Ascending aorta (tissue), 2 donors: ENCODE results near the gene GATM. TPM values are rescaled to one million over a fixed set of nuclear protein-coding genes. Genes with fewer than 3 reads are reported as not detected.

Experiments used
- DNase-seq, 2 donors: peaks; one replicate each; pipeline ENCODE4 v3.0.0-alpha.2; 2019; ENCODE audit warnings: low spot score in 2 of 2
- H3K27ac ChIP-seq, 2 donors: fragments of 200-600 bp; sonication (generic); one replicate each; pipeline ENCODE4 v1.5.1; 2016 to 2017; ENCODE audit warnings: mild to moderate bottlenecking in 1 of 2
- H3K27me3 ChIP-seq: fragments of 200-600 bp; sonication (generic); one replicate; pipeline ENCODE4 v1.5.1; 2017
- H3K36me3 ChIP-seq, 2 donors: fragments of 200-600 bp; sonication (generic); one replicate each; pipeline ENCODE4 v1.5.1; 2016
- H3K4me1 ChIP-seq, 2 donors: fragments of 200-600 bp; sonication (generic); one replicate each; pipeline ENCODE4 v1.5.1; 2016 to 2017; ENCODE audit warnings: mild to moderate bottlenecking in 1 of 2
- H3K4me3 ChIP-seq, 2 donors: fragments of 200-600 bp; sonication (generic); one replicate each; pipeline ENCODE4 v1.5.1; 2016 to 2017; ENCODE audit warnings: mild to moderate bottlenecking in 1 of 2
- H3K9me3 ChIP-seq, 2 donors: fragments of 200-600 bp; sonication (generic); one replicate each; pipeline ENCODE4 v1.5.1; 2016
- intact Hi-C: fragments of 100-400 bp; cut with DNase I; formaldehyde crosslinking; loops from one replicate; pipeline ENCODE4 v1.15.1; 2023
- total RNA-seq: library from RNA; depleted of rRNA; stranded (reverse); fragments of >200 nt; gene quantifications from one replicate; pipeline ENCODE4 v1.1.0, GENCODE V29; 2016
- TF ChIP-seq, protein P1 (sequence below), 3 experiments: fragments of 200-600 bp in 2 of 3; fragments of 450-650 bp in 1 of 3; sonication (generic) in 2 of 3; IDR thresholded peaks; one replicate each; pipeline ENCODE4 v1.5.1; 2016 to 2019; ENCODE audit warnings: antibody characterized with exemption in 3 of 3, mild to moderate bottlenecking in 1 of 3, moderate library complexity in 1 of 3

Gene GATM
- total RNA-seq, 1 donor from 2014 or later = 6.1 TPM

DNA sequence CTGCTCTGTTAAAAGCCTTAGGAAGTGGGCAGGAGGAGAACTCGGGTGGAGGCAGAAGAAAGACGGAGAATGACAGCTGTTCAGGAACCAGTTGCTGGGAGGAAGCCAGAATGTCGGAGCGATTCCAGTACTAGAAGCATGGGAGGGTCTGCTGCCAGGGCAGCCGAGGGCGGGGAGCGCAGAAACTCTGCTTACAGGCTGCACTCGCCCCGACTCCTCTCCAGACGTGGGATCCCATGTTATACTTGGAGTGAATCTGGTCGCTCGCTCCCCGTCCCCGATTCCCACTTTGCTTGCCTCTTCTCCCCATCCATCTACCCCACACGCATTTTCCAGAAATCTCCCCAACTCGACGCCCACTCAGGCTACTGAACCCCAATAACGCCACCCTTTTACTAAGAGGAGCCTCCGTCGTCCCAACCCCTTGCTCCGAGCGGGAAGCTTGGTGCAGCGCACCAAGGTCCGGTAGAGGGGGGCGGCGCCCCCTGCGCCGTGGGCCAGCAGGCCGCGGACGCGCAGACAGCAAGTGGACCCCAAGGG lies 665 bp downstream of the GATM start:
- intact Hi-C loops = loop anchor here (1.0 to 5.0 kb wide), 5 partner anchors 25 to 210 kb away; partner anchors contain the start of gene SHF
- TF ChIP-seq, protein P1, sequence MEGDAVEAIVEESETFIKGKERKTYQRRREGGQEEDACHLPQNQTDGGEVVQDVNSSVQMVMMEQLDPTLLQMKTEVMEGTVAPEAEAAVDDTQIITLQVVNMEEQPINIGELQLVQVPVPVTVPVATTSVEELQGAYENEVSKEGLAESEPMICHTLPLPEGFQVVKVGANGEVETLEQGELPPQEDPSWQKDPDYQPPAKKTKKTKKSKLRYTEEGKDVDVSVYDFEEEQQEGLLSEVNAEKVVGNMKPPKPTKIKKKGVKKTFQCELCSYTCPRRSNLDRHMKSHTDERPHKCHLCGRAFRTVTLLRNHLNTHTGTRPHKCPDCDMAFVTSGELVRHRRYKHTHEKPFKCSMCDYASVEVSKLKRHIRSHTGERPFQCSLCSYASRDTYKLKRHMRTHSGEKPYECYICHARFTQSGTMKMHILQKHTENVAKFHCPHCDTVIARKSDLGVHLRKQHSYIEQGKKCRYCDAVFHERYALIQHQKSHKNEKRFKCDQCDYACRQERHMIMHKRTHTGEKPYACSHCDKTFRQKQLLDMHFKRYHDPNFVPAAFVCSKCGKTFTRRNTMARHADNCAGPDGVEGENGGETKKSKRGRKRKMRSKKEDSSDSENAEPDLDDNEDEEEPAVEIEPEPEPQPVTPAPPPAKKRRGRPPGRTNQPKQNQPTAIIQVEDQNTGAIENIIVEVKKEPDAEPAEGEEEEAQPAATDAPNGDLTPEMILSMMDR (IDR thresholded peaks at IDR 0.05) = no peak
- H3K9me3 ChIP-seq = no peaks in the 10 kb centered on the region
- H3K27ac ChIP-seq = peak overlapping the region; percentile 75 to 77
- peaks cover 0 to 9% of the 10 kb centered on the region in 2 donors for H3K36me3 ChIP-seq
- peak overlapping the region; percentile 61 to 72 for H3K4me3 ChIP-seq
- DNase-seq = peak in 1 of 2 donors; percentile 63
- no peaks in the 10 kb centered on the region for H3K27me3 ChIP-seq
- H3K4me1 ChIP-seq = peaks cover 3 to 5% of the 10 kb centered on the region in 2 donors

DNA sequence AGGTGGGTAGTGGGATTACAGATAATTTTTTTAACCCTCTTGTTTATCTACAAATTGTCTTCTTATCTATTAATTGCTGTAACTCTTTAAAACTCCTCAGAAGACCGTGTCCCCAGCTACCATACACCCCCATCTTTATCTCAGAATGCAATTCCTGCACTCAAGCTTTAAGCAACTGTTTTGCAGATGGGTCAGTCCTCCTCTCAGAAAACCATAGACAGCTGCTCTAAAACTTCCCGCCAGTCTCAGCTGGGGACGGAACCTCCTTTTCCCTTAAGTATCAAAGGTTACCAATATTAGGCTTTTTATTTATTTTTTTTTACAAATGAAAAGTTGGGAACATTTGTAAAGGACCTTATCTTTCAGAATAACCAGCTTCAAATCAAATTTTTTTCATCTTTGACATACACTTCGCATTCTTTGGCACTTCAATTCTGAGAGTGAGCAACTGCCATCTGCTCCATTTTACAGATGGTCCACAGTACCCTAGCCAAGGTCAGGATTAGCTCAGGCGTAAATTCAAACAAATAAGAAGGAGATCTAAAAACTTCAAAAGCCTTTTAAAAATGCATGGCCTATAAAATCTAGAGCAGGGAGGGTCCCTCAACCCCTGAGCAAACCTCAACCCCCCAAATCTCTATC lies 1.3 kb downstream of the GATM start:
- peak overlapping the region in 1 of 2 donors; percentile 75 for H3K27ac ChIP-seq
- no peak for DNase-seq
- intact Hi-C loops = loop anchor here (5.0 kb wide), 2 partner anchors 190 to 210 kb away; partner anchors contain the start of gene SHF
- no peaks in the 10 kb centered on the region for H3K27me3 ChIP-seq
- H3K4me1 ChIP-seq = peaks cover 3 to 5% of the 10 kb centered on the region in 2 donors
- H3K4me3 ChIP-seq = peak overlapping the region; percentile 61 to 72
- TF ChIP-seq, protein P1 (IDR thresholded peaks at IDR 0.05) = no peak
- no peaks in the 10 kb centered on the region for H3K9me3 ChIP-seq
- H3K36me3 ChIP-seq = peaks cover 0 to 9% of the 10 kb centered on the region in 2 donors

DNA sequence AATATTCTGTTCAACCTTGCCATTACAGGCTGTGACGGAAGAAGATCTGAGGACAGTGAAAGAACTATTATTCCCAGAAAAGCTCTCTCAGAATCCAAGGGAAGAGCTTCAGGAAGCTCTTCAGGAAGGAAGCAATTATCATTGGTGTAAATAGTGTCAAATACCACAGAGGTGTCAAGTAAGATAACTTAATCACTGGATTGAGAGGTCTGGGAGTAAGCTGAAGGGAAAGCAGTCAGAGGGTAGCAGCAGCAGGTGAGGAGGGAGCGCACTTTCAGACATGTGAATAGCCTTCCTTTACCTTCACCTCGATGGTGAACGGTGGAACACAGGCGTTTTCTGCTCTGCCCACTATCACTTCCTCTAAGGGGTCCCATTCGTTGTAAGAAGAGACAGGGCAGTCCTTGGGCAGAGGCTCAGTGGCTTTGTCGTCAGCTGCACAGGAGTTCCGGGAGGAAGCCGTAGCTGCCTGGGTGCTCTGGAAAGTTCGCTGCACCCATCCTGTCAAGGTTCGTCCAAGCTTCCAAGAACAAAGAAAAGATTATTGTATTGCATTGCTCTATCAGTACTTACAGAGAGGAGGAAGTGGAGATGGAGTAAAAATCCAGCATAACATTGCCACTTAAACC lies 1.9 kb downstream of the GATM start:
- intact Hi-C loops = loop anchor here (5.0 kb wide), 2 partner anchors 189 to 209 kb away; partner anchors contain the start of gene SHF

DNA sequence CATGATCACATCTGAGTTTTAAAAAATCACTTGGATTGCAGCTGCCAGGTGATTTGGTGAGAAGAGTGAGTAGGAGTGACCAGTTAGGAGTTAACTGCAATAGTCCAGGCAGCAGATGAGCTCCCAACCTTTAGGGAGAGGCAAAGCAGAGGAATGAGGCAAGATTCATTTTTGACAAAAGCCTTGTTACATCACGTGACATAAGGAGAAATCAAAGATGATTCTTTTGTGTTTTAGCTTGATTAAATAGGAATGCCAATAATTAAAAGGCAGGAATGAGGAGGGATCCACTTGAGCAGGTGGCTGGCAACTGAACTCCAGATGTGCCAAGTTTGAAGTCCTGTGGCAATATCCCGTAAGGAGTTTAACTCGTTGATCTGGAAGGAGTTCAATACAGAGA lies 2.5 kb downstream of the GATM start:
- Histone ChIP-seq H3K9me3 (no peaks in the 10 kb centered on the region), H3K4me1 (peaks cover 3 to 5% of the 10 kb centered on the region in 2 donors), H3K27ac (no peak overlapping the region), H3K4me3 (no peak overlapping the region), H3K27me3 (no peaks in the 10 kb centered on the region), H3K36me3 (peaks cover 0 to 9% of the 10 kb centered on the region in 2 donors)
- intact Hi-C loops = loop anchor here (5.0 kb wide), 2 partner anchors 189 to 209 kb away; partner anchors contain the start of gene SHF
- TF ChIP-seq, protein P1 (IDR thresholded peaks at IDR 0.05) = no peak
- DNase-seq = no peak

More for the DNA sequence above, 1.9 kb downstream of the GATM start:
- no peaks in the 10 kb centered on the region for H3K9me3 ChIP-seq
- TF ChIP-seq, protein P1 (IDR thresholded peaks at IDR 0.05) = no peak
- no peak overlapping the region for H3K27ac ChIP-seq
- H3K36me3 ChIP-seq = peaks cover 0 to 9% of the 10 kb centered on the region in 2 donors
- no peak for DNase-seq
- no peaks in the 10 kb centered on the region for H3K27me3 ChIP-seq
- H3K4me3 ChIP-seq = peak overlapping the region in 1 of 2 donors; percentile 72
- H3K4me1 ChIP-seq = peaks cover 3 to 5% of the 10 kb centered on the region in 2 donors

DNA sequence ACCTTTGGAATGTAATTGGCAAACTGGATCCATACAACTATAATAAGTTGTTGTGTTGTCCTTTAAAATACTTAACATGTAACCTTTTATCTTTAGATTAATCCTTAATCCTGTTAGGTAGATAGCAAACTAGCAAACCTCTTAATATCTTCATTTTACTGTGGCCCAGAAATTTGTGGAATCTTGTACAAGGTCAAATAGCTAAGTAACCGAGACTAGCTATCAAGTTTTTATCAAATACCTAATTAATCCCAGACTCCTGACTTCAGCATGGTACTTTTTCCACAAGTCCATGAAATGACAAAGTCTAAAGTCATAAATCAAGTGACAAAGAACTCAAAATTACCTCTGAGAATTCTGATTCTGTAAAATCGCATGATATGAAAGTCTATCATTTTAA lies 4.4 kb downstream of the GATM start:
- Histone ChIP-seq H3K9me3 (no peaks in the 10 kb centered on the region), H3K27me3 (no peaks in the 10 kb centered on the region), H3K27ac (no peak overlapping the region), H3K36me3 (peaks cover 0 to 9% of the 10 kb centered on the region in 2 donors), H3K4me3 (no peak overlapping the region), H3K4me1 (peaks cover 3 to 5% of the 10 kb centered on the region in 2 donors)
- intact Hi-C loops = no loop called here
- DNase-seq = no peak
- TF ChIP-seq, protein P1 (IDR thresholded peaks at IDR 0.05) = no peak
